GM19395 (cell line): ENCODE data around the gene FAM114A1.

Source experiments
- ATAC-seq: cut with Tn5 transposase; IDR thresholded peaks from one replicate; pipeline ENCODE4 v1.9.1; 2021; ENCODE audit warnings: mild to moderate bottlenecking, moderate library complexity; ENCODE audit not compliant: unreplicated experiment

The FAM114A1 gene

GRCh38 chr4:38994135-38994534 lies 126.5 kb downstream of the FAM114A1 start:
- no peak for ATAC-seq
